IPS-15b (cell line): ENCODE measurements around the gene WDFY1.

Source experiments
- H3K27me3 ChIP-seq: one replicate; pipeline ENCODE4 v1.6.1; 2013; ENCODE audit warnings: low read length; ENCODE audit not compliant: control insufficient read depth, insufficient read depth
- H3K36me3 ChIP-seq: one replicate; pipeline ENCODE4 v1.6.1; 2013; ENCODE audit warnings: low read length; ENCODE audit not compliant: control insufficient read depth, insufficient read depth
- H3K4me1 ChIP-seq: one replicate; pipeline ENCODE4 v1.6.1; 2013; ENCODE audit warnings: mild to moderate bottlenecking, low read length; ENCODE audit not compliant: control insufficient read depth, insufficient read depth
- H3K4me3 ChIP-seq: one replicate; pipeline ENCODE4 v1.5.1; 2013; ENCODE audit warnings: low read depth, low read length
- H3K9ac ChIP-seq: one replicate; pipeline ENCODE4 v1.6.1; 2013; ENCODE audit warnings: low read depth, mild to moderate bottlenecking, low read length
- H3K9me3 ChIP-seq: one replicate; pipeline ENCODE4 v1.6.1; 2013; ENCODE audit warnings: mild to moderate bottlenecking, low read length; ENCODE audit not compliant: control insufficient read depth, insufficient read depth

Gene WDFY1

DNA sequence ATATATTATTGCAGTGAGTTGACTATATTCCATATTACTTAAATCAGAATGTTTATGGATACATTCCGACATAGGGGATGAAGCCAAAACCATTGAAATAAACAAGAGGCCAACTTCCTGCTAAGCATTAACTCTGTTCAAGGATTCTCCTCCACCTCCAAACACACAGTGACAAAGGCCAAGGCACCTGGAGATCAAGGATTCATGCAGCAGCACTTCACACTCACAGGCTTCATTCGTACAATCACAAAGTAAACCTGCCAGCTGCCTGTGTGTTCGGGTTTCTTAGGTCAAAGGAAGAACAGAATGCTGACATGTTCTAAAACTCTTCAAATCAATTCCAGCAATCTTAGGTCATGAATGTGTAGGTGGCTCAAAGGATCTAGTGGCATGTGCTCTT lies 22.8 kb downstream of the WDFY1 start:
- no peak overlapping the region for H3K4me3 ChIP-seq
- no peak overlapping the region for H3K9ac ChIP-seq
- H3K36me3 ChIP-seq, result no peaks in the 10 kb centered on the region

DNA sequence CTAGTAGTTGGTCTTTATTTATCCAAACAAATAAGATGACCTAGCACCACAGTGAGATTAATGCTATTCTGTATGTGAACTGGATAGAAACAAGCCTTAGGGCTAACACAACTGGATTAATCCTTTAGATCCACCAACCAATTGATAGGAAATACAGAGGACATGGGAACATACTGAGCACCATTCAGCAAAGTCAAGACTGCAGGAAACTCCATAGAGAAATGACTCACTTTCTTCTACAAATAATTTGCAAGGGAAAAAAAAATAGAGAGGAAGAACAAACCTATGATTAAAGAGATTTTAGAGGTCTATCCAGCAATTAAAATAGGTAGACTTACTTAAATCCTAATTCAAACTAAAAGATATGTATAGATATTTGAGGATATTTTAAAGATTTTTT lies 23.9 kb downstream of the WDFY1 start:
- Histone ChIP-seq H3K9ac (no peak overlapping the region), H3K4me3 (no peak overlapping the region)

More for the DNA sequence above, 22.8 kb downstream of the WDFY1 start:
- no peaks in the 10 kb centered on the region for H3K4me1 ChIP-seq
- H3K9me3 ChIP-seq, result no peaks in the 10 kb centered on the region
- H3K27me3 ChIP-seq, result no peaks in the 10 kb centered on the region

GRCh38 chr2:223920109-223920508 lies 25.0 kb downstream of the WDFY1 start:
- Histone ChIP-seq H3K9me3 (no peaks in the 10 kb centered on the region), H3K27me3 (no peaks in the 10 kb centered on the region), H3K36me3 (peaks cover 4% of the 10 kb centered on the region), H3K9ac (no peak overlapping the region), H3K4me1 (peaks cover 3% of the 10 kb centered on the region), H3K4me3 (no peak overlapping the region)

More for the DNA sequence above, 23.9 kb downstream of the WDFY1 start:
- no peaks in the 10 kb centered on the region for H3K27me3 ChIP-seq
- no peaks in the 10 kb centered on the region for H3K36me3 ChIP-seq
- H3K4me1 ChIP-seq, result no peaks in the 10 kb centered on the region
- no peaks in the 10 kb centered on the region for H3K9me3 ChIP-seq

DNA sequence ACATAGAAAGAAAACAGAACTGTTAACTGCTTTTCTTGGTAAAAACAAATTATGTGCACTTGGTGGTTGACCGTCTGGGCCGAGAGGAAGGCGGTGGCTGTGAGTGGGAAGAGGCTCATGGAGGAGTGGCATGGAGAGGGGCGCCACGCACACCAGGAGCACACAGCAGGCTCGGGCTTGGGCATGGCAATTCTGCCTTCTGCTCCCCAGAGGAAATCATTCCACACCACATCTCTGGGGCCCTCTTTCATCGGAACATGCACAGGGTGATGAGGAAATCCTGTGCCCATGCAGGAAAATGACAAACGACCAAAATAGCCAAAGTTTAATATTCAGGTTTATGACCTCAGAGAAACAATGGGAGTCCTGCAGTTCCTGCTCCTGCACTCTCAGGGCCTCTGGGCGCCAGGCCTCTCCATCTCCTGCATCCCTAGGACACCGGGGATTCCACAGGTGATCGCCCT lies 26.4 kb downstream of the WDFY1 start:
- Histone ChIP-seq H3K4me1 (peaks cover 3% of the 10 kb centered on the region), H3K27me3 (no peaks in the 10 kb centered on the region), H3K9me3 (no peaks in the 10 kb centered on the region), H3K4me3 (no peak overlapping the region), H3K36me3 (peaks cover 4% of the 10 kb centered on the region), H3K9ac (no peak overlapping the region)

DNA sequence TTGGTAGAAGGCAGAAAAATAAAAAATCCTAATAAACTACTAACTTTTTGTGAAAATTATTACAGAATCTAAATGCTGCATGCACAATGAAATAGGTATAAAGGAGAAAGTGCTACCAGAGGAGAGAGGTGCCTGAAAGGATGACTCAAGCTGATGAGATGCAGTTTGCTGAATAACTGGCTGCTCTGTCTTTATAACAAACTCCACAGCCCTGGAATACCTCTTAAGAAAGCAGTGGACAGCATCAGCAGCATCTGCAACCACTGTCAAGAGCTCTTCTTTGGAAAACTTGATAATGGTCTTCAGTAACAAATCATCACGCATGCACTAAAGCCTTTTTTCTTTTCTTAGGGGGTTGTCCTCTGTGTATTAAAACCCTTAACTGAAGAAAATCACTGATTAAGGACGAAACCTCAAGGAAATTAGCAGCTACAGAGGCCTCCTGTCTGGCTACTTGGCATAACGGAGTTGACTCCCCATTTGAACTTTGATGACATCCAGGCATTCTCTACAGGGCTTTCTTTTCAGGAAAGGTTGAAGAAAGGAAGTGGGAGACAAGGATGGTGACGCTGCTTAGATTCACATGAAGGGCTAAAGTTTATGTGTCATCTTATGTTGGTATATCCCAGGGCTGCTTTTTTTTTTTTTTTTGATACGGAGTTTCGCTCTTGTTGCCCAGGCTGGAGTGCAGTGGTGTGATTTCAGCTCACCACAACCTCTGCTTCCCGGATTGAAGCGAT lies 28.8 kb downstream of the WDFY1 start:
- H3K9me3 ChIP-seq, result no peaks in the 10 kb centered on the region
- no peak overlapping the region for H3K9ac ChIP-seq
- no peak overlapping the region for H3K4me3 ChIP-seq
- peaks cover 3% of the 10 kb centered on the region for H3K4me1 ChIP-seq
- H3K27me3 ChIP-seq, result no peaks in the 10 kb centered on the region
- peaks cover 4% of the 10 kb centered on the region for H3K36me3 ChIP-seq

- Histone ChIP-seq H3K9ac (no peak overlapping the region), H3K4me3 (no peak overlapping the region), H3K9me3 (no peaks in the 10 kb centered on the region), H3K27me3 (no peaks in the 10 kb centered on the region), H3K4me1 (peaks cover 3% of the 10 kb centered on the region), H3K36me3 (peaks cover 4% of the 10 kb centered on the region)
Observed at GRCh38 chr2:223915071-223915470, 30.1 kb downstream of the WDFY1 start.

- Histone ChIP-seq H3K27me3 (no peaks in the 10 kb centered on the region), H3K4me1 (peaks cover 3% of the 10 kb centered on the region), H3K36me3 (peaks cover 4% of the 10 kb centered on the region), H3K9me3 (no peaks in the 10 kb centered on the region), H3K4me3 (no peak overlapping the region), H3K9ac (no peak overlapping the region)
Observed at GRCh38 chr2:223914324-223914723, 30.8 kb downstream of the WDFY1 start.

DNA sequence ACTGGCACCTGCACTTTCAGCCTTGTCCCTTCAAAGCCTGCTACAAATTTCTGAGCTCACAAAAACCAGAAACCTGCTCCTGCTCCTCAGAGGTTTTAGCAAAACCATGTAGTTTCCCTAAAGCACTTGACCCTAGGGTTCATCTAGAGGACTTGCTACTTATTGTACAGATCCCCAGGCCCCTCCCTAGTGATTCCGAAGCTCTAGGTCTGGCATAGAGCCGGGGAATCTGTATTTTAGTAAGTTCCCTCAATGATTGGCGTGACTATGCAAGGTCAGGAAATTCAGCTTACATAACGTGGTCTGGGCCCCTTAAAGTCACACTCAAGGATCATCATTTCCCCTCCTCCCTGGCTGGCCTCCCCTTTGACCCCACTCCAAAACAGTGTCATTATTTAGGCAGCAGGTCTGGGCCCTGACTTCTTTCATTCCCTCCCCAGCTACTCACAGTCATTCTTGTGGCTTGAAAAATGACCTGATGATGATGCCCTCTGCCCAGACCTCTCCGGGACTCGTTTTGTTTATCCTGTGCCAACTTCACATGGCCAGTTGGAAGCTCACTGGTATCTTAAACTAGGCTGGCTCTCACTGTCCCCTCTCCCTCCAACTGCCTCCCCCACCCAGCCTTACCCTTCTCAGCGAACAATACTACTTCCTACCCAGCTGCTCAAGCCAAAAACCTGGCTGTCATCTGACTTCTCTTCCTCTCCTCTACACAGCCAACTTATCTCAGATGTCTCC lies 36.0 kb downstream of the WDFY1 start:
- no peak overlapping the region for H3K9ac ChIP-seq
- H3K9me3 ChIP-seq, result no peaks in the 10 kb centered on the region
- no peaks in the 10 kb centered on the region for H3K4me1 ChIP-seq
- H3K4me3 ChIP-seq, result no peak overlapping the region
- no peaks in the 10 kb centered on the region for H3K27me3 ChIP-seq
- H3K36me3 ChIP-seq, result peaks cover 4% of the 10 kb centered on the region

GRCh38 chr2:223908304-223908998 lies 36.7 kb downstream of the WDFY1 start:
- no peaks in the 10 kb centered on the region for H3K4me1 ChIP-seq
- H3K36me3 ChIP-seq, result peaks cover 4% of the 10 kb centered on the region
- no peaks in the 10 kb centered on the region for H3K9me3 ChIP-seq
- no peaks in the 10 kb centered on the region for H3K27me3 ChIP-seq
- no peak overlapping the region for H3K9ac ChIP-seq
- H3K4me3 ChIP-seq, result no peak overlapping the region

DNA sequence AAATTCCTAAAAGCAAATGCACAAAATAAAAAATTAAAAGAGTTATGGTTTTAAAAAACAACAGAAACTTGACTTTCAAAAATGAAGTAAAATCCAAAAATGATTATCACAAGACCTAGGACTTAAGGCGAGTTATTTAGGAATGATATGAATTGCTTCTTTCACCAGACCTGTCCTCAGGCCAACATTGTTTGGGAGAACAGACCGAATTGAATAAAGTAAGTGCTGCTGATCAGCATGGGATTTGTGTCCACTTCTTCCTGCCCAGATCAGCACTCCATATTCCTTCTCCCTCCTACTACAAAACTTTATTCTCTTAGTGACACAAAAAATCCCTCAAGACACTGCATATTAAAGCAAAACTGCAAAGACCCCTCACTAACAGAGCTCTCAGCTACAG lies 39.1 kb downstream of the WDFY1 start:
- no peaks in the 10 kb centered on the region for H3K27me3 ChIP-seq
- no peak overlapping the region for H3K4me3 ChIP-seq
- H3K4me1 ChIP-seq, result no peaks in the 10 kb centered on the region
- no peaks in the 10 kb centered on the region for H3K9me3 ChIP-seq
- H3K9ac ChIP-seq, result no peak overlapping the region
- H3K36me3 ChIP-seq, result peaks cover 4% of the 10 kb centered on the region

- H3K4me1 ChIP-seq, result no peaks in the 10 kb centered on the region
- H3K9ac ChIP-seq, result no peak overlapping the region
- H3K36me3 ChIP-seq, result peaks cover 10% of the 10 kb centered on the region
- H3K27me3 ChIP-seq, result no peaks in the 10 kb centered on the region
- H3K9me3 ChIP-seq, result no peaks in the 10 kb centered on the region
- no peak overlapping the region for H3K4me3 ChIP-seq
Observed at GRCh38 chr2:223901854-223902253, 43.3 kb downstream of the WDFY1 start.
